Measurements from ENCODE around the gene TASOR2.

DNA sequence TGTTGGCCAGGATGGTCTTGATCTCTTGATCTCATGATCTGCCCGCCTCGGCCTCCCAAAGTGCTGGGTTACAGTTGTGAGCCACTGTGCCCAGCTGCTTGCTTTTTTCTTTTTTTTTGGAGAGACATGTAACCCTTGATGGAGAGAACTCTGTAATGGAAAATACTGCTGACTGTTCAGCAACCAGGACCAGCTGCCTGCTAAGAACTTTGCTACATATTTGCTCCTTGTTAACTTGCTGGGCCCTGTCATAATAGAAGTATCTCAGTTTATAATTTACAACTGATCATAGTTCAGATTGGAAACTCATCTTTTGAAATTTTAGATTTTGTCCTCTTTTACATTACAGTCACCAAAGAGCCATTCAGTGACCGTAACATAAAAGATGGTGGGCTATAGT, 34.9 kb downstream of the TASOR2 start:
- TF ChIP-seq EZH2phosphoT487 (IDR thresholded peaks at IDR 0.05; ENCODE audit: low read length) (no peak), EZH2 (optimal IDR thresholded peaks at IDR 0.05; ENCODE audit: low read depth, low read length) (no peak)
- TF ChIP-seq, protein P1, sequence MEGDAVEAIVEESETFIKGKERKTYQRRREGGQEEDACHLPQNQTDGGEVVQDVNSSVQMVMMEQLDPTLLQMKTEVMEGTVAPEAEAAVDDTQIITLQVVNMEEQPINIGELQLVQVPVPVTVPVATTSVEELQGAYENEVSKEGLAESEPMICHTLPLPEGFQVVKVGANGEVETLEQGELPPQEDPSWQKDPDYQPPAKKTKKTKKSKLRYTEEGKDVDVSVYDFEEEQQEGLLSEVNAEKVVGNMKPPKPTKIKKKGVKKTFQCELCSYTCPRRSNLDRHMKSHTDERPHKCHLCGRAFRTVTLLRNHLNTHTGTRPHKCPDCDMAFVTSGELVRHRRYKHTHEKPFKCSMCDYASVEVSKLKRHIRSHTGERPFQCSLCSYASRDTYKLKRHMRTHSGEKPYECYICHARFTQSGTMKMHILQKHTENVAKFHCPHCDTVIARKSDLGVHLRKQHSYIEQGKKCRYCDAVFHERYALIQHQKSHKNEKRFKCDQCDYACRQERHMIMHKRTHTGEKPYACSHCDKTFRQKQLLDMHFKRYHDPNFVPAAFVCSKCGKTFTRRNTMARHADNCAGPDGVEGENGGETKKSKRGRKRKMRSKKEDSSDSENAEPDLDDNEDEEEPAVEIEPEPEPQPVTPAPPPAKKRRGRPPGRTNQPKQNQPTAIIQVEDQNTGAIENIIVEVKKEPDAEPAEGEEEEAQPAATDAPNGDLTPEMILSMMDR (IDR thresholded peaks at IDR 0.05; ENCODE audit: low read length): no peak

Data from MM.1S (cell line).